OCI-LY7 (cell line): Measurements from ENCODE around the gene WNT7B.

Source experiments
- EZH2phosphoT487 ChIP-seq: fragments of 200-600 bp; sonication (generic); IDR thresholded peaks from 2 replicates; pipeline ENCODE4 v1.6.1; 2018; ENCODE audit warnings: low read depth, borderline replicate concordance, mild to moderate bottlenecking, mixed run types, antibody characterized with exemption, low read length, moderate library complexity, mixed read lengths
- TF ChIP-seq, protein P1 (sequence below): fragments of 200-600 bp; sonication (generic); conservative IDR thresholded peaks from 2 replicates; pipeline ENCODE4 v1.5.1; 2014; ENCODE audit warnings: mild to moderate bottlenecking, antibody characterized with exemption, low read length, moderate library complexity, mixed read lengths

DNA sequence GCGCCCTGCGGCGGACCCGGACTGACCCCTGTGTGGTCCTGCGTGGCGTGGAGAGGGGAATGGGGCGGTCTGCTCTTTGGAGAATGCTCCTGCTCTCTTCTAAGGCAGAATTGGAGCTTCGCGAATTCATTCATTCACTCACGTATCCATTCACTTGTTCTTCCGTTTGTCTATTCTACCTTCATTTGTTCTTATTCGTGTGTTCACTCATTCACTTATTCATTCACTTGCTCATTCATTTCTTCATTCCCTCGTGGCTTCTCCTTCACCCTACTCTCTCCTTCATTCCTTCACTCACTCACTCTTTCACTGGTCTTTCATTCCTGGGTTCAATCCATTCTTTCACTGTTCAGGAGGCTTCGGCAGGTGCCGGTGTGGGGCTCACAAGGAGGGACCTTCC is 69.6 kb downstream of the WNT7B start:
- TF ChIP-seq, protein P1, sequence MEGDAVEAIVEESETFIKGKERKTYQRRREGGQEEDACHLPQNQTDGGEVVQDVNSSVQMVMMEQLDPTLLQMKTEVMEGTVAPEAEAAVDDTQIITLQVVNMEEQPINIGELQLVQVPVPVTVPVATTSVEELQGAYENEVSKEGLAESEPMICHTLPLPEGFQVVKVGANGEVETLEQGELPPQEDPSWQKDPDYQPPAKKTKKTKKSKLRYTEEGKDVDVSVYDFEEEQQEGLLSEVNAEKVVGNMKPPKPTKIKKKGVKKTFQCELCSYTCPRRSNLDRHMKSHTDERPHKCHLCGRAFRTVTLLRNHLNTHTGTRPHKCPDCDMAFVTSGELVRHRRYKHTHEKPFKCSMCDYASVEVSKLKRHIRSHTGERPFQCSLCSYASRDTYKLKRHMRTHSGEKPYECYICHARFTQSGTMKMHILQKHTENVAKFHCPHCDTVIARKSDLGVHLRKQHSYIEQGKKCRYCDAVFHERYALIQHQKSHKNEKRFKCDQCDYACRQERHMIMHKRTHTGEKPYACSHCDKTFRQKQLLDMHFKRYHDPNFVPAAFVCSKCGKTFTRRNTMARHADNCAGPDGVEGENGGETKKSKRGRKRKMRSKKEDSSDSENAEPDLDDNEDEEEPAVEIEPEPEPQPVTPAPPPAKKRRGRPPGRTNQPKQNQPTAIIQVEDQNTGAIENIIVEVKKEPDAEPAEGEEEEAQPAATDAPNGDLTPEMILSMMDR: no peak
- no peak for TF ChIP-seq EZH2phosphoT487
